AG09309 (cell line): ENCODE data around the gene CSNK1G3.

Source experiments
- DNase-seq: peaks from one replicate; pipeline ENCODE4 v3.0.0-alpha.2; 2010; ENCODE audit warnings: low read depth
- H3K4me3 ChIP-seq: 2 replicates; pipeline ENCODE4 v1.5.1; 2011; ENCODE audit warnings: mild to moderate bottlenecking, low read depth, low read length, moderate library complexity; ENCODE audit not compliant: control insufficient read depth
- CTCF ChIP-seq: IDR thresholded peaks from 2 replicates; pipeline ENCODE4 v1.5.1; 2011; ENCODE audit warnings: mild to moderate bottlenecking, low read depth, low read length, inconsistent platforms; ENCODE audit not compliant: insufficient read depth, control insufficient read depth; ENCODE audit errors: missing control alignments

Gene CSNK1G3

DNA sequence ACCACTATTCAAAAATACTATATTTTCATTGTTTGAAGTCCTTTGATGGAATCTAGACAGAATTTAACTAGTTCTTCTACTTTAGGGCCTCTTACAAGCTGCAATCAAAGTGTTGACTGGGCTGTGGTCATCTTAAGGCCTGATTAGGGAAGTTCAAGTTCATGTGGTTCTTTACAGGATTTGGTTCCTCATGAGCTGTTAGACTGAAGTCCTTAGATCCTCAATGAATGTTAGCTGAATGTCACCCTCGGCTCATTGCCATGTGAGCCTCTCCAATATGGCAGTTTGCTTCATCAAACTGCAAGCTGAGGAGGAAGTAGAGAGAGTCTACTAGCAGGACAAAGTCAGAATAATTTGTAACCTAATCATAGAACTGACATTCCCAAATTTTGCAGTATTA is 135.1 kb downstream of the CSNK1G3 start:
- TF ChIP-seq CTCF: no peak
- H3K4me3 ChIP-seq: no peak overlapping the region
- DNase-seq: no peak

DNA sequence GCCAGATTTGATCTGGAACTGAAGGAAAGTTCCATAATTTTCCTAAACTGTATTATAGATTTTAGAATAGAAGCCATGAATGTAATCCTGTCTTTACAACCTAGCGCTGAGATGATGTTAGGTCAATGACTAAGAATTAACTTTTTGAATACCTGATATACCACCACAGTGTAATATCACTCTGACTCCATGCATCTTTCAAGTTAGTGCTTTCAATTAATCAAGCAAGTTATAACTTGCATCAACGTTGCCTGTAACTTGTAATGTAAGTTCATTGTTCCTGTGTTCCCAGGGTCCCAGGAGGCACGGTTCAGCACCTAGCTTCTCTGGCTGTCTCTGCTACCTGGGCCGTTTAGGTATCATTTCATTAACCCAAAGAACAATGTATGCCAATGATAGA is 139.3 kb downstream of the CSNK1G3 start:
- TF ChIP-seq CTCF: no peak
- no peak for DNase-seq
- H3K4me3 ChIP-seq: no peak overlapping the region

GRCh38 chr5:123659011-123659410 is 147.0 kb downstream of the CSNK1G3 start:
- no peak for TF ChIP-seq CTCF
- no peak for DNase-seq
- H3K4me3 ChIP-seq: no peak overlapping the region

DNA sequence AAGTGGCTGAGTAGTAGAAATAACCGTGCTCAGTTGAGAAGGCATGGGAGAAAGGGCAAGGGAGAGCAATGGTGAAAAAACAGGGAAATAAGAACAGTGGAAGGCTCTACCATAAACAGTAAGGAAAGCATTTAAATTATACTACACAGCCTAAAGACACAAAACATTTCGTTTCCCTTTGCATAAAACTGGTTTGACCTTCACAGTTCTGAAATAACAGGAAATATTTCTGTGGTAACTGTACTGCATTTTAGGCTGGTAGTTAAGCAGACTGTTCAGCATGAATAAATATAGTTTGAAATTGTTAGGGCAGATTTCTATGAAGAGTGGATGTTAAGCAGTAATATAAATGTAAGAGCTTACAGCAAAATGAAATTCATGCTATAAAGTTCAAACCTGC is 147.5 kb downstream of the CSNK1G3 start:
- no peak for DNase-seq
- no peak overlapping the region for H3K4me3 ChIP-seq
- TF ChIP-seq CTCF: no peak

DNA sequence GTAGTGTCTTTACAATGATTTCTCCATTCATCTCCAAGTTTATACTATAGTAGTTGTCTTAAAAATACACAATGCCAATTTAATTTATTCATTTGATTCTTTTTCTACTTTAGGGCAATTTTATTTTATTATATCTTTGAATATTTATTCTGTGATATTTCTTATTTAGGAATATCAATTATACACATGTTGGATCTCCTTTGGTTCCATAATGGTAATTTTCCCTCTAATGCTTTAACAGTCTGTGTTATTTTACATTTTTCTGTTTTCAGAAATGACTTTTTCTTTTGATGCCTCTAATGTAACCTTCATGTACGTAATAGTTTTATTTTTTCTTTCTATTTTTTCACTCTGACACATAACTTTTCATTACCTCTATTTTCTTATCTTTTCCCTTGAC is 153.0 kb downstream of the CSNK1G3 start:
- TF ChIP-seq CTCF: no peak
- DNase-seq: no peak
- no peak overlapping the region for H3K4me3 ChIP-seq

DNA sequence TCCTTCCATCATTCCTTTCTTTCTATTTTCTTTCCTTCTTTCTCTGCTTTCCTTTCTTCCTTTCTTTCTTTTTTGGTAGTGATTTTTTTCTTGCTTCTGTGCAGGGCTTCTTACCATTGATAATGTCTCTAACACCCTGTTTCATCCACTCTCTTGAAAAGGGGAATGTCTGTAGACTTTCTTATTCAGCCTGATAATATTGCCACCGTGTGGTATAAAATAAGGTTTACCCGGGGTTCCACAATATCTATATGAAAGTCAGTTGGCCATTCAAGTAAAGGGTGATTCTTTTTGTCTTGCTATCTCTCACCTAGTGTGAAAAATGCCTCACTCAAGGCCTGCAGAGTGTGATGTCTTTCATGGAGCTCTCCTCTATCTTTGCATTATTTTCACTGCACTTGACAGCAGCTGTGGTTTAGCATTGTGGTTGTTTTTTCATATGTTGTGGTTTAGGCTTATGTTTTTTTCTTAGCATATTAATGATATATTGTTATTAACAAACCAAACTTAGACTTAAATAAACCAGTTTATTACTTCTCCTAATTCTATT is 153.9 kb downstream of the CSNK1G3 start:
- DNase-seq: no peak
- no peak for TF ChIP-seq CTCF
- no peak overlapping the region for H3K4me3 ChIP-seq
